SK-N-MC (cell line): ENCODE measurements around the gene CMPK1.

Experiments
- EZH2 ChIP-seq: fragments of 200-600 bp; sonication (generic); IDR thresholded peaks from one replicate; pipeline ENCODE4 v1.6.1; 2017; ENCODE audit warnings: antibody characterized with exemption
- FOXP2 ChIP-seq: optimal IDR thresholded peaks from 2 replicates; pipeline ENCODE3; 2011; ENCODE audit warnings: mild to moderate bottlenecking, moderate library complexity; ENCODE audit not compliant: insufficient read depth; ENCODE audit errors: extremely low read length, control extremely low read depth
- POLR2AphosphoS5 ChIP-seq: IDR thresholded peaks from 2 replicates; pipeline ENCODE4 v1.6.1; 2012; ENCODE audit warnings: mild to moderate bottlenecking, low read depth, low read length, borderline replicate concordance

DNA sequence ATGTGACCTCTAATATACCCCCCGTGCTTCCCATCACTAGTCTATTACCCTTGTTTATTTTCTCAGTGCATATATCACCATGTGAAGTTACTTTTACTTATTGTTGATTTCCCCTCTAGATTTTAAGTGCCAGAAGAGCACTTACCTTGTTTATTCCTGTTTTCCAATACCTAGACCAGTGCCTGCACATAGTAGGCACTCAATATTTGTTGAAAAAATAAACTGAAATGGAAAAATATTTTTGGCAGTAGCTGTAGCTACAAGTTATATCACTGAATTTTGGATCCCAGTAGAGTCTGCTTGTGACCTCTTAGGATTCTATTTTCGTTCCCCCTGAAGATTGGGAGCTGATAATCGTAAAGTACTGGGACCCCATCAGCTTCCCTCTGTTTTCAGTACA lies 50.5 kb downstream of the CMPK1 start:
- TF ChIP-seq EZH2 (no peak), POLR2AphosphoS5 (no peak), FOXP2 (no peak)
